HAP-1 (cell line): ENCODE results near the gene IGFBP6.

Experiments
- DNase-seq, 2 experiments: peaks; one replicate each; pipeline ENCODE4 v3.0.0-alpha.2; 2016 to 2020; ENCODE audit warnings: low spot score in 2 of 2
- H3K27me3 ChIP-seq: fragments of 250-450 bp; sonication (Bioruptor Pico); 2 replicates; pipeline ENCODE4 v1.5.1; 2020; ENCODE audit warnings: low read depth, mild to moderate bottlenecking, moderate library complexity
- H3K36me3 ChIP-seq: fragments of 250-450 bp; sonication (Bioruptor Pico); replicated peaks from 2 replicates; pipeline ENCODE4 v1.5.1; 2020; ENCODE audit warnings: mild to moderate bottlenecking
- H3K4me1 ChIP-seq: fragments of 250-450 bp; sonication (Bioruptor Pico); 2 replicates; pipeline ENCODE4 v1.5.1; 2020; ENCODE audit warnings: mild to moderate bottlenecking
- H3K4me3 ChIP-seq: fragments of 250-450 bp; sonication (Bioruptor Pico); 2 replicates; pipeline ENCODE4 v1.5.1; 2020; ENCODE audit warnings: mild to moderate bottlenecking, moderate library complexity
- H3K9me3 ChIP-seq: fragments of 250-450 bp; sonication (Bioruptor Pico); 2 replicates; pipeline ENCODE4 v1.5.1; 2020; ENCODE audit warnings: mild to moderate bottlenecking, moderate library complexity
- in situ Hi-C: fragments of 300-500 bp; cut with MboI; formaldehyde crosslinking; loops from 3 replicates; pipeline ENCODE4 v1.14.3; 2020; ENCODE audit warnings: low sequenced_read_pairs, inconsistent platforms, mixed read lengths

IGFBP6 gene

GRCh38 chr12:53062977-53063707 lies 34.3 kb upstream of the IGFBP6 start:
- in situ Hi-C loops: loop anchor here (10.0 kb wide), 1 partner anchor 222 kb away; no protein-coding TSS in a partner anchor
- H3K4me3 ChIP-seq: no peak overlapping the region
- peaks cover 8% of the 10 kb centered on the region; the same call in 1 of the 2 replicates for H3K36me3 ChIP-seq
- peaks cover 16% of the 10 kb centered on the region; the same call in 1 of the 2 replicates for H3K27me3 ChIP-seq
- DNase-seq: no peak
- no peaks in the 10 kb centered on the region for H3K4me1 ChIP-seq
- H3K9me3 ChIP-seq: no peaks in the 10 kb centered on the region

GRCh38 chr12:53063708-53064612 lies 33.5 kb upstream of the IGFBP6 start:
- H3K27me3 ChIP-seq: peaks cover 16% of the 10 kb centered on the region; the same call in 1 of the 2 replicates
- H3K9me3 ChIP-seq: no peaks in the 10 kb centered on the region
- H3K4me3 ChIP-seq: no peak overlapping the region
- DNase-seq: no peak
- H3K36me3 ChIP-seq: peaks cover 8% of the 10 kb centered on the region; the same call in 1 of the 2 replicates
- in situ Hi-C loops: loop anchor here (10.0 kb wide), 1 partner anchor 221 kb away; no protein-coding TSS in a partner anchor
- no peaks in the 10 kb centered on the region for H3K4me1 ChIP-seq

- no peaks in the 10 kb centered on the region for H3K4me1 ChIP-seq
- no peak overlapping the region for H3K4me3 ChIP-seq
- in situ Hi-C loops: loop anchor here (10.0 kb wide), 1 partner anchor 220 kb away; no protein-coding TSS in a partner anchor
- H3K36me3 ChIP-seq: peaks cover 8% of the 10 kb centered on the region; the same call in 1 of the 2 replicates
- no peak for DNase-seq
- H3K27me3 ChIP-seq: peaks cover 9% of the 10 kb centered on the region; the same call in 1 of the 2 replicates
- no peaks in the 10 kb centered on the region for H3K9me3 ChIP-seq
These were observed 32.6 kb upstream of the IGFBP6 start for GRCh38 chr12:53064613-53065436.

- DNase-seq: no peak
- in situ Hi-C loops: loop anchor here (10.0 kb wide), 1 partner anchor 219 kb away; no protein-coding TSS in a partner anchor
- peaks cover 8% of the 10 kb centered on the region; the same call in 1 of the 2 replicates for H3K36me3 ChIP-seq
These were observed 32.0 kb upstream of the IGFBP6 start for GRCh38 chr12:53065470-53065869.

GRCh38 chr12:53065975-53066931 lies 31.2 kb upstream of the IGFBP6 start:
- H3K4me3 ChIP-seq: no peak overlapping the region
- in situ Hi-C loops: loop anchor here (10.0 kb wide), 1 partner anchor 219 kb away; no protein-coding TSS in a partner anchor
- H3K27me3 ChIP-seq: peaks cover 2% of the 10 kb centered on the region; the same call in 1 of the 2 replicates
- H3K9me3 ChIP-seq: no peaks in the 10 kb centered on the region
- DNase-seq: peak; percentile 67 to 88
- peaks cover 8% of the 10 kb centered on the region; the same call in 1 of the 2 replicates for H3K36me3 ChIP-seq
- H3K4me1 ChIP-seq: no peaks in the 10 kb centered on the region

More at GRCh38 chr12:53065470-53065869, 32.0 kb upstream of the IGFBP6 start:
- H3K27me3 ChIP-seq: peaks cover 4% of the 10 kb centered on the region; the same call in 1 of the 2 replicates
- H3K9me3 ChIP-seq: no peaks in the 10 kb centered on the region
- no peak overlapping the region for H3K4me3 ChIP-seq
- H3K4me1 ChIP-seq: no peaks in the 10 kb centered on the region

GRCh38 chr12:53067074-53067992 lies 30.1 kb upstream of the IGFBP6 start:
- in situ Hi-C loops: loop anchor here (10.0 kb wide), 1 partner anchor 217 kb away; no protein-coding TSS in a partner anchor
- Histone ChIP-seq H3K4me1 (no peaks in the 10 kb centered on the region), H3K27me3 (no peaks in the 10 kb centered on the region), H3K4me3 (no peak overlapping the region), H3K36me3 (peaks cover 8% of the 10 kb centered on the region; the same call in 1 of the 2 replicates), H3K9me3 (no peaks in the 10 kb centered on the region)
- DNase-seq: no peak

GRCh38 chr12:53067993-53068770 lies 29.3 kb upstream of the IGFBP6 start:
- Histone ChIP-seq H3K9me3 (no peaks in the 10 kb centered on the region), H3K36me3 (peaks cover 8% of the 10 kb centered on the region; the same call in 1 of the 2 replicates), H3K4me3 (no peak overlapping the region), H3K27me3 (no peaks in the 10 kb centered on the region), H3K4me1 (no peaks in the 10 kb centered on the region)
- no peak for DNase-seq
- in situ Hi-C loops: loop anchor here (10.0 kb wide), 1 partner anchor 217 kb away; no protein-coding TSS in a partner anchor

GRCh38 chr12:53068811-53069585 lies 28.5 kb upstream of the IGFBP6 start:
- Histone ChIP-seq H3K9me3 (no peaks in the 10 kb centered on the region), H3K36me3 (peaks cover 8% of the 10 kb centered on the region; the same call in 1 of the 2 replicates)
- in situ Hi-C loops: loop anchor here (10.0 kb wide), 1 partner anchor 216 kb away; no protein-coding TSS in a partner anchor

GRCh38 chr12:53069621-53070410 lies 27.7 kb upstream of the IGFBP6 start:
- in situ Hi-C loops: loop anchor here (10.0 kb wide), 1 partner anchor 215 kb away; no protein-coding TSS in a partner anchor
- no peaks in the 10 kb centered on the region for H3K4me1 ChIP-seq
- no peak for DNase-seq
- H3K27me3 ChIP-seq: no peaks in the 10 kb centered on the region
- no peaks in the 10 kb centered on the region for H3K9me3 ChIP-seq
- peaks cover 11% of the 10 kb centered on the region; the same call in 1 of the 2 replicates for H3K36me3 ChIP-seq
- H3K4me3 ChIP-seq: no peak overlapping the region

More at GRCh38 chr12:53068811-53069585, 28.5 kb upstream of the IGFBP6 start:
- Histone ChIP-seq H3K27me3 (no peaks in the 10 kb centered on the region), H3K4me1 (no peaks in the 10 kb centered on the region), H3K4me3 (no peak overlapping the region)
- no peak for DNase-seq
